Mucosa of rectum (tissue), 2 donors: ENCODE results near the gene FOXN3.

Source experiments
- H3K27ac ChIP-seq, 2 donors: one replicate each; pipeline ENCODE4 v1.7.0; 2013; ENCODE audit warnings: inconsistent platforms in 2 of 2, low read depth in 2 of 2, low read length in 2 of 2
- H3K27me3 ChIP-seq, 2 donors: one replicate each; pipeline ENCODE4 v1.7.0; 2013; ENCODE audit warnings: low read length in 2 of 2; ENCODE audit not compliant: control insufficient read depth in 2 of 2, insufficient read depth in 2 of 2
- H3K36me3 ChIP-seq, 2 donors: one replicate each; pipeline ENCODE4 v1.7.0; 2013; ENCODE audit warnings: low read length in 2 of 2; ENCODE audit not compliant: control insufficient read depth in 2 of 2, insufficient read depth in 2 of 2
- H3K4me1 ChIP-seq, 2 donors: one replicate each; pipeline ENCODE4 v1.7.0; 2013; ENCODE audit warnings: low read length in 2 of 2, mild to moderate bottlenecking in 1 of 2; ENCODE audit not compliant: control insufficient read depth in 2 of 2, insufficient read depth in 2 of 2
- H3K4me3 ChIP-seq, 2 donors: one replicate each; pipeline ENCODE4 v1.7.0; 2013; ENCODE audit warnings: low read length in 2 of 2
- H3K9ac ChIP-seq, 2 donors: one replicate each; pipeline ENCODE4 v1.7.0; 2013; ENCODE audit warnings: low read length in 2 of 2, low read depth in 1 of 2, mild to moderate bottlenecking in 1 of 2
- H3K9me3 ChIP-seq, 2 donors: one replicate each; pipeline ENCODE4 v1.7.0; 2013; ENCODE audit warnings: low read length in 2 of 2; ENCODE audit not compliant: control insufficient read depth in 2 of 2
- donor health status: healthy.
- donor health status: Normal muscosa, but diverticular disease.

The FOXN3 gene

DNA sequence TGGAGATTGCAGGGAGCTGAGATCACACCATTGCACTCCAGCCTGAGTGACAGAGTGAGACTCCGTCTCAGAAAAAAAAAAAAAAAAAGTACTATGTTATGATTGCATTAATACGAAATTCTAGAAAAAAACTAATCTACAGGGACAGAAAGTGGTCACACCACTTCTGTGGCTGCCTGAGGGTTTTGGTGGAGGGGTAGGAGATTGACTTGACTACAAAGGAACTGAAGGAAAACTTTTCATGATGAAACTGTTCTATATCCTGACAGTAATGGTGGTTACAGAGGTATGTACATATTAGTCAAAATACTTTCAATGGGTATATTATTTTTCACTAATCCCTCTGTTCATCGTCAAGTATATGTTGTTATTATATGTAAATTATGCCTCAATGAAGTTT, 42.1 kb downstream of the FOXN3 start:
- no peaks in the 10 kb centered on the region for H3K9me3 ChIP-seq
- H3K4me3 ChIP-seq = no peak overlapping the region
- H3K27me3 ChIP-seq = no peaks in the 10 kb centered on the region
- no peak overlapping the region for H3K9ac ChIP-seq
- H3K36me3 ChIP-seq = no peaks in the 10 kb centered on the region
- no peak overlapping the region for H3K27ac ChIP-seq
- no peaks in the 10 kb centered on the region for H3K4me1 ChIP-seq

DNA sequence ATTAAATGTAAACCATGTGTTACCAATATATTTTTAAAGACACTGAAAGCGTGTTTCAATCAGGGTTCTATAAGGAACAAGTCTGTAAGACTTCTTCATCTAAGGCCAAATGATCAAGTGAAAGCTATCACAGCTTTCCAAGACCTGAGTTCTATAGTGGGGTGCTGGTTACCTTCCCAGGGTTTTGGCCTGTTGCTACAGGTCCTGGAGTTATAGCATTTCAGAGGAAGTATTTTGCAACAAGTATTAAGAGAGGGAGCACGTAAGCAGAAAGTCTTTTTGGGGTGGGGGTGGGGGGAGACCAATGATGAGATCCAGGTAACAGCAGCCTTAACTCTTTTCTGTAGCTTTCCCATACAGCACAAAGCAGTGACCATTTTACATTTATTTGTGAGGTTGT, 43.8 kb downstream of the FOXN3 start:
- Histone ChIP-seq H3K9me3 (no peaks in the 10 kb centered on the region), H3K27ac (no peak overlapping the region), H3K4me1 (peaks cover 0 to 6% of the 10 kb centered on the region in 2 donors), H3K4me3 (no peak overlapping the region), H3K9ac (no peak overlapping the region), H3K27me3 (no peaks in the 10 kb centered on the region), H3K36me3 (no peaks in the 10 kb centered on the region)

DNA sequence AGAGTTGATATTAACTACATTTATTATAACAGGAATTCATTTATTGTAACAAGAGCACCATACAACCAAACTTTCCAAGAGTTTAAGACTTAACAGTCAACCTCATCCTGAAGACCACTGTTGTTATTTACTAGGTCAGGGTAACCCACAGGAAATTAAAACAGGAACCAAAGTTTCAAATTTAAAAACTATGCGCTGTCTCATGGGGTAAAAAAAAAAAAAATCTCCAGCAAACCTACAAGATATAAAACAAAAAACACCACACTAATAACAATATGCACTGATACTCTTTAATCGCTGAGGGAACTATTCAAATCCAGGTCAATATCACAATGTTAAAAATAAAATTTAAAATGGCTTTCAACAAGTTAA, 44.5 kb downstream of the FOXN3 start:
- H3K27ac ChIP-seq = no peak overlapping the region
- no peak overlapping the region for H3K4me3 ChIP-seq
- no peaks in the 10 kb centered on the region for H3K27me3 ChIP-seq
- H3K9ac ChIP-seq = no peak overlapping the region
- H3K9me3 ChIP-seq = no peaks in the 10 kb centered on the region
- H3K4me1 ChIP-seq = peaks cover 2 to 9% of the 10 kb centered on the region in 2 donors
- H3K36me3 ChIP-seq = no peaks in the 10 kb centered on the region

DNA sequence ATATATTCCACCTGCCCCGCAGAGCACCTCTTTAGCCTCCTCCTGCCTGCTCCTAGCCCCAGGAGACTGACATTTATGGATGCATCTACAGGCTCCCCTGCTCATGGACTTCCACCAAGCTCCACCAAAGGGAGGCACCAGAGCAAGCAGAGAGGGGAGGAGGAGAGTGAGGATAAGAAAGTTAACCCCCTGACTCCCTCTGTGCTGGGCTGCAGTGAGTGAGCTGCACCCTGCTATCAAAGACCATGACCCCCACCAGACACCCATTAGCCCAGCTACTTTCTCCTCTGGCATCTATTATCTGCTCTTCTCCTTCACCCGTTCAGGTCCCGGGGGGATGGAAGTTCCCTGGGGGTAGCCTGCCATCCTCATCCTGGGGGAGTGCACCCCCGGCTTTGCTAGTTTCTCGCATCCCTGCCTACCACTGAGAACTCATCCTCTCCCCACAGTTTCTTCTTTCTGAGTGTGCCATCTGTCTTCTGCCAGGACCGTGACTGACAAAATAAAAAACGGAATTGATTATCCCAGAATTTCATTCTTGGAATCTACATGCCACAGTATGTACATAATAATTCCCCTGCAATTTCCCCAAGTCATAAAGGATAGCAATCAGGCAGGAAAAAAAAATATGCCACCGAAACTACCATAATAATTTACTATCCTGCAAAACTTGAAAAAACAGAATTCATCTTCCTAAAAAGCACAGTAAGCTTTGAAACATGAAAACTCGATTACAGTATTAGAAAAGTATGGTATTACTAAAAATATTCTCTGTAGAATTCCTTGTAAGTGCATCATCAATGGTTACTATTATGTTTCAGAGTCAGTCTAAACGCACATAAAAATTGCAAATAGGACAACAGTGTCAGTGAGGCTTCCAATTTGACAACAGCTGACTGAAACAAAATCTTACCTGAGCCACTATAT, 45.2 kb downstream of the FOXN3 start:
- H3K36me3 ChIP-seq = no peaks in the 10 kb centered on the region
- H3K27me3 ChIP-seq = no peaks in the 10 kb centered on the region
- H3K4me3 ChIP-seq = no peak overlapping the region
- no peaks in the 10 kb centered on the region for H3K9me3 ChIP-seq
- H3K9ac ChIP-seq = no peak overlapping the region
- peaks cover 9 to 16% of the 10 kb centered on the region in 2 donors for H3K4me1 ChIP-seq
- no peak overlapping the region for H3K27ac ChIP-seq

DNA sequence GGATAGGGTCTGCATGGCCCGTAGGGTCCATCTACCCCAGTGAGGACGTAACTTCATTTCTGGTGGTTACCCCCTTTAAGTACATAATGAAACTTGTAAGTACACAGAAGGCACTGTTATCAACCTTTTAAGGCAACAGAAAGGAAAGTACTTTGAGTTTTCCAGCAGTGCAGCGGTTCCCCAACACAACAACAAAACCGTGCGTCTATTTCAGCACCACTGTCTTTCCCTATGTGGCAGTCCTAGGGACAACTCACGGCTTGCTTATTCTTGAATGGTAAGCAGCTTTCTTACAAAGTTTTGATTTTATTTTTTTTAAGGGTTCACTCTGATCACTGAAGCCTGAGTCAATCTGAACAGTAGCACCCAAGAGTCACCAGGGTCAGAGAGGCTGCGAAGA, 46.3 kb downstream of the FOXN3 start:
- no peaks in the 10 kb centered on the region for H3K9me3 ChIP-seq
- peaks cover 16 to 21% of the 10 kb centered on the region in 2 donors for H3K4me1 ChIP-seq
- H3K4me3 ChIP-seq = no peak overlapping the region
- H3K27ac ChIP-seq = no peak overlapping the region
- no peak overlapping the region for H3K9ac ChIP-seq
- H3K27me3 ChIP-seq = no peaks in the 10 kb centered on the region
- H3K36me3 ChIP-seq = no peaks in the 10 kb centered on the region

DNA sequence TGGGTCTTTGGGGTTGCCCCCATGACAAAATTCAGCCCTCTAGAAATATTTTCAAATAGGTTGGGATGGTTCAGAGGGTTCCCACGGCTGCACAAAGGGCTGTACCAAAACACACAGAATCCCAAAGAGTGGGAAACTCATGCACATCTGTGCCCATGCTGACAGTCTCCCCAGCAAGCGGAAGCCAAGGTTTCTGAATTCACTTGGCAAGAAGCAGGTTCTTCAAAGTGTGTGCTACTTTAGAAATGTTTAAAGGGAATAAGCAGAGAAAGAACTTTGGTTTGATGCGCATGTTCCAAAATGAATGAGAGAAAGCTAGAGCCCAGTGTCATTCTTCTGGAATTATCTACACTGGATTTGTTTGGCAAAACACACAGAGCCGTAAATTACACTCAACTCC, 46.7 kb downstream of the FOXN3 start:
- no peaks in the 10 kb centered on the region for H3K9me3 ChIP-seq
- H3K27ac ChIP-seq = no peak overlapping the region
- no peak overlapping the region for H3K9ac ChIP-seq
- peaks cover 19 to 22% of the 10 kb centered on the region in 2 donors for H3K4me1 ChIP-seq
- H3K4me3 ChIP-seq = no peak overlapping the region
- H3K27me3 ChIP-seq = no peaks in the 10 kb centered on the region
- no peaks in the 10 kb centered on the region for H3K36me3 ChIP-seq

DNA sequence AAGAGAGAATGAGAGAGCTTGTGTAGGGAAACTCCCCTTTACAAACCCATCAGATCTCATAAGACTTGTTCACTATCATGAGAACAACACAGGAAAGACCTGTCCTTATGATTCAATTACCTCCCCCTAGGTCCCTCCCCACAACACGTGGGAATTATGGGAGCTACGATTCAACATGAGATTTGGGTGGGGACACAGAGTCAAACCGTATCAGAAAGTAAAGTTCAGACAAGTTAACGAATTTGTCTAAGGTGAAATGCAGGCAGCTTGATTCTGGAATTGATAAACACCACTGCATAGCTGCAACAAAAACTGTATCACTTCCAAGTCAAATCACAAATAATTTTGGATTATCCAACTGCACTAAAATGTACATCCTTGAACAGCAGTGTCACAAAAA, 47.4 kb downstream of the FOXN3 start:
- Histone ChIP-seq H3K9ac (no peak overlapping the region), H3K36me3 (no peaks in the 10 kb centered on the region), H3K4me3 (no peak overlapping the region), H3K27me3 (no peaks in the 10 kb centered on the region), H3K27ac (no peak overlapping the region), H3K9me3 (no peaks in the 10 kb centered on the region), H3K4me1 (peaks cover 26 to 28% of the 10 kb centered on the region in 2 donors)

DNA sequence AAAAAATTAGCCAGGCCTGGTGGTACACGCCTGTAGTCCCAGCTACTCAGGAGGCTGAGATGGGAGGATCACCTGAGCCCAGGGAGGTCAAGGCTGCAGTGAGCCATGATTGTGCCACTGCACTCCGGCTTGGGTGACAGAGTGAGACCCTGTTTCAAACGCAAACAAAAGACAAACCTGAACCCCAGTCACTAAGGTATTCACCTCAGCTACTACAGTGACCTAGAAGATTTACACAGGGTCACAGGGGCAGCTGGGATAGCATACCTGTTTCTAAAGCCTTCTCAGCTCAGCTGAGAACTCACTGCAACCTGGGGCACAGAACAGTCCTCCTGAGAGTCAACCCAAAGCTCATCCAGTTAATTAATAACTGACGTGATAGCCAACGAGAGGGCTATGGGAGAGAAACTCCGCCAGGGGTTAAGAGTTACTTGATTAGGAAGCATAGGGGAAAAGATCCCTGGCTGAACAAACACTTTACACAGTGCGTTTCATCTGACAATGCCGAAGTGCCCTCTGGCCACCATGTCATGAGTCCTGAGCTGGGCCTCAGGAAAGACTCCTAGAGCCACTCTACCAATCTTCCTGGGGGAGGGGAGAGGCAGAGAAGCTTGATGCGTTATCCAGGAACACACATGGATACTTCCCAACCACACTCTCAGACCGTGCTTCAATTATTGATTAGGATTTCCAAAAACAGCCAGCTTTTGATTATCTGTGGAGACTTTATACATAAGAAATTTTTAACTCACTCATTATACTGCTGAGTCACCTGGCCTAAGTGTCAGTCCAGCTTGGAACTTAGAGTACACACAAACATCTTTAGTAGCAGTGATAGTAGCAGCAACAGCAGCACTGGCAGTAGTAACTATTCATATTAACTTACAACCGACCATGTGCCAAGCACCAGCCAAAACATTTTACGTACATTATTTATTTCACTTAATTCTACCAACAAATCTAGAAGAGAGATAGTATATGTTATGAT, 48.2 kb downstream of the FOXN3 start:
- H3K9ac ChIP-seq = no peak overlapping the region
- no peak overlapping the region for H3K27ac ChIP-seq
- H3K36me3 ChIP-seq = no peaks in the 10 kb centered on the region
- H3K4me3 ChIP-seq = no peak overlapping the region
- H3K4me1 ChIP-seq = peaks cover 26 to 33% of the 10 kb centered on the region in 2 donors
- H3K9me3 ChIP-seq = no peaks in the 10 kb centered on the region
- H3K27me3 ChIP-seq = no peaks in the 10 kb centered on the region

DNA sequence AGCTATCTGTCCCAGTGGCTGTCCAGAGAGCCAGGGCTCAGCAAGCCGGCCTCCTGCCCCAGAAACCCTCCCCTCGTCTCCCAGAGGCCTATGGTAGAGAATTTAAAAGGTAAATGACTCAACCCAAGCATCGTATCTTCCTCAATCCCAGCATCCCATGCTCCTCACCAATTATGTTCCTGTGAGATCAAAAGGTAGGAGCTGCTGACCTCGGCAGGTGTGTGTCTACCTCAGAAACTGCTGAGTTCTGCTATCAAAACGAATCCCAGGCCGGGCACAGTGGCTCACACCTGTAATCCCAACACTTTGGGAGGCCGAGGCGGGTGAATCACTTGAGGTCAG, 49.3 kb downstream of the FOXN3 start:
- H3K9me3 ChIP-seq = no peaks in the 10 kb centered on the region
- H3K27ac ChIP-seq = peak overlapping the region in 1 of 2 donors; percentile 58
- no peaks in the 10 kb centered on the region for H3K36me3 ChIP-seq
- peaks cover 33 to 37% of the 10 kb centered on the region in 2 donors for H3K4me1 ChIP-seq
- peak overlapping the region in 1 of 2 donors; percentile 5 for H3K9ac ChIP-seq
- no peaks in the 10 kb centered on the region for H3K27me3 ChIP-seq
- H3K4me3 ChIP-seq = peak overlapping the region in 1 of 2 donors; percentile 49
